Measurements from ENCODE around the gene TPK1.

The TPK1 gene

DNA sequence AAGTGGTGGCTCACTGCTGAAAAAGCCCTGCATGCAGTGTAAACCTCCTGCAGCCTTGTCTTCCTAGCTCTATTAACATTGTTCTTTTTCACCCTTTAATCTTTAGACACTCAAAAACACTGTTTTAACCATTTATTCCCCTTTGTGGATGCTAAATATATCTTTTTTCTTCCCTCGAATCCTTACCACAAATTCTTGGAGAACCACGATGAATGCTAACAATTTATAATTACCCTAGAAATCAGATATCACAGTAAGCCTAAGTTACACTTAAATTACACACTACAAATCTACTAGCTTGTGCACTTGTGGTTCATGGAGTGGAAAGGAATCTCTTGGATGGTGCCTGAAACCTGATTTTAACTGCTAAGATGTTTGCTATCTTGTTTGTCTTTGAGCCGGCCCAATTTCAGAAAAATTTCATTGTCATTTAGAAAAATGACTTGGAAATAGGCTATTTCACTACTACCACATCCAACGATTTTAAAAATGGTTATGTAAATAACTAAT is 307.3 kb downstream of the TPK1 start:
- DNase-seq (ENCODE audit: low read depth): no peak

DNA sequence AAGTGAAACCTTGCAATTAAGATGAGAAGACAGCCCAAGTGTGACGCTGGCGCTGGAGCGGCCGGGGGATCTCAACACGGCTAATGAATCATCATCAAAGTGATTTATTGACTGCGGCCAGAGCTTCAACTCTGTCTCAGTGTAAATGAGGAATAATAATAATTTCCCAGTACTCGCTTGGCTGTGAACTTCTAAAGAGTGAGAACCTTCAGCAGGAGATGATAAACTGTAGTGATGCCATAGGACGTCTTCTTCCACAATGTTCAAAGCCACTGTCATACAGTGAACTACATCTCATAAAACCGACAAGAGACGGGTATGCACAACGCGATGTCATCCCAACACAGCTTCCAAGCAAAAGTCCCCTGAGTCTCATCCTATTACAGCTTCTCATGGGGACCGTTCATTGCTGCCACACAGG is 308.8 kb downstream of the TPK1 start:
- DNase-seq (ENCODE audit: low read depth): no peak

DNA sequence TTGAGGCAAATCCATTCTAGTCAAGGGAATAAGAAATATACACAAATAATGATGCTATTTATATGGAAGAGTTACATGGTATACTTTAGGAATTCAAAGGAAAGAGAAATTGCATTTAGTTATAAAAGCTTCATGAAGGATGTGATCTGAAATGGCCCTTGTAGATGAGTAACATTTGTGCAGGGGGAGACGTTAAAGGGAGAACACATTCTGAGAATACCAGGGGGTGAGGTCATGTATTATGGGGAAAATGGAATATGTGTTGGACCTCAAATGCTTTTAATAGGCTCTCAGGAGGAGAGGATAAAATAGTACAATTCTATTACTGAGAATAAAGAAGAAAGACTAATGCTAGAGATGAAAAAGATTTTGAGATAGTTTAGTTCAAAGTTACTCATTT is 309.9 kb downstream of the TPK1 start:
- no peak for DNase-seq (ENCODE audit: low read depth)

DNA sequence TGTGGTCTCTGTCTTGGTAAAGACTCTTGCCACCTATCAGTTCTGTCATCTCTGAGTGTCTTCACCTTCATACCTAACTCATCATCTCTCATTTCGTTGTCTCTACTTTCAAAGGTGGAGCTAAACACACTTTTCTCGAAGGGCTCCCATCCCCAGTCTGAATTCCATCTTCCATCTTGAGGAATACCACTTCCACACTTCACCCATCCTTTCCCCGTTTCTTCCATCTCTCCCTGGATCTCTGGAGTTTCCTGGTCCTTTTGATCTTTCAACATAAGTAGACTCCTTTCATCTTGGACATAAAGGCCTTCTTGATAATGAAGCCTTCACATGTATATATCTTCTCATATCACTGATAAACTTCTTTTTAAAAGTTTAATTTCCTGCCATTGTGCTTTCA is 311.6 kb downstream of the TPK1 start:
- no peak for DNase-seq (ENCODE audit: low read depth)

DNA sequence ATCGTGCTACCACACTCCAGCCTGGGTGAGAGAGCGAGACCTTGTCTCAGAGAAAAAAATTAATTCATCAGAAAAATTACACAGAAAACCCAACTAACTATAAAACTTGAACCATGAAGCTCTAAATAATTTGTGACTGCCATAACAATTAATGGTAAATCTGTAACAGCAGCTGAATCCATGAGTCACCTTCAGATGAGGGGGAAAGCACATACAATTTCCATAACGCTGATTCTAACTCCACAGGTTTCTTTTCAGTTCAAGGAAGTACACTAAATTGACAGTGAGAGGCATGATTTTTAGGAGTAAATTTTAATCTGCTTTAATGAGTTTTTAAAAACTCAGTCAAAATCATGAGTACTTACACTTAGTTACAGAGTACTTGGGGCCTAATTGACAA is 312.2 kb downstream of the TPK1 start:
- no peak for DNase-seq (ENCODE audit: low read depth)

DNA sequence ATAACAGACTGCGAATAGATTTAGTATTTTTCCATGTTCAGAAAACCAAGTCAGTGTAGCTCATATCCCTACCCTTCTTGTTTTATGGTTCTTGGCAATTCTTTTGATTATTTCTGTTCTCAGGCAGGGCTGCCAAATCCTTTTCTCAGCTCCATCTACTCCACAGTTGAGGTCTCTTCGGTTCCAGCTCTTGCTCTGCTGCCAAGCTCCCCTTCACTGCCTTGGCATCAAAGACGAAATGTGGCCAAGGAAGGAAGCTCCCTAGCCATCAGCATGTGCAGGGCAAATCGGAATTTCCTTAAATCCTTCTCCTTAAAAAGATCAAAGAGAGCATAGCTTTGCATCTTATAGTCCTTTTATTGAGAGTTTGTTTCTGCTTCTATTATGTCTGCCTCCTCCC is 315.9 kb downstream of the TPK1 start:
- DNase-seq (ENCODE audit: low read depth): no peak

DNA sequence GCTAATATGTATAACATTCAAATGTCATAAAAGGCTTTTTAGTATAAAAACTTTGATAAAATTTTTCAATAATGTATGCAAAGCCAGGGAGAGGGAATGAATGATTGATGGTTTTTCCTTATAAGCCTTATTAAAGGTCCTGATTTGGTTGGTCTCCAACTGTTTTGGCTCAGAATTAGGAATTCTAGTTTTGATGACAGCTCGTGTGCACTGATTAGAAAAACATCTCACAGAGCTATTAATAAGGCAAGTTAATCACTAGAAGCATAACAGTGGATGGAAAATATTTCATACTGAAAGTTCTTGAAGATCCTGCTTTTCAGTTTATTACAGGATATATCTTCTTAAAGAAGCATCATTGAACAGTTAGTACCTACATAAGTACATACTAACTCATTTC is 317.5 kb downstream of the TPK1 start:
- no peak for DNase-seq (ENCODE audit: low read depth)

DNA sequence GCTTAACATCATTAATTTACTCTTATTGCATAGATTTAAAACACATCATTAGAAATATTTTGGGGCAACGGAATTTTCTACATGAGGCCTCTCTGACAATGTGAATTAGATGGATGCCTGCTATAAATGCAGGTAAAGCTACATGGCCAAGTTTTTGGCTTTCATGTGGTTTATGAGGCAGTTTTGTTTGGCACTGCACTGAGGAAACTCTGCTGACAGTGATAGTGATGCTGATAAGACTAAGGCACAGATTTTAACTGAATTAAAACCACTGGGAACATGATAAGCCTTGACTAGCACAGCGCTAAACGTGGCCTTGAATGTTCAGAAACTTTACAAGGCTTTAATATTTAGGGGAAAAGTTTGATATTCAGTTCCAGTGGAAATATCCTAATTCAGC is 318.1 kb downstream of the TPK1 start:
- no peak for DNase-seq (ENCODE audit: low read depth)

DNA sequence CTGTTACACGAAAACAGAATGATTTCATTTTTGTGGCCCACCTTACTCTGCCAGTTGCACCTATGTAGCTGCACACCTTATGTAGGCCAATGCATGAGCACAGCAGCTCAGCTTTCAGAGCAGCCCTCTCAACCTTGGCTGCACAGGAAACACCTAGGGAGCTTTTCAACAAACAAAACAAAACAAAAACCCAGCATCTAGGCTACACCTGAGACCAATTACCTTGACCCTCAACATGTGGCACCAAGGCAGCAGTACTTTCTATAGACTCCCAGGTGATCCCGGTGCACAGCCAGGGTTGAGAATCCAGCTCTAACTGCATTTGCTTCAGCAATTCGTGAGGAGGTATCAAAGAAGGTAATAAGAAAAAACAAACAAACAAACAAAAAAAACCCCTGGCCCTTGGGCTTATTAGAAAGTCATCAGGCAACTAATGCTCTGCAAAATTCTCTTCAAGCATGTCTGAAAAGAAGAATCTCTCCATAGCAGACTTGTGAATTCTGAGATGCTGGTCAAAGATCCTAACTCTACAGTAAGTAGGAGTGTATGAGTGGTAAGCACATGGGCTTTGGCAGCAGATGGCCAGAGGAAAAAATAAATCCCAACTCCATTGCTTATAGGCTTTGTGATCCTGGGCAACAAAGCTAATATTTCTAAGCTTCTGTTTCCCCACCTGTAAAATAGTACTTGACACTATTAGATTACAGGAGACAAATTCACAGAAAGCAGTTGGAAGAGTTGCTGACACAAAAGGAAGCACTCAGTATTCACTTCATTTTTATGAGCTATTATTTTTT is 318.9 kb downstream of the TPK1 start:
- DNase-seq (ENCODE audit: low read depth): no peak

DNA sequence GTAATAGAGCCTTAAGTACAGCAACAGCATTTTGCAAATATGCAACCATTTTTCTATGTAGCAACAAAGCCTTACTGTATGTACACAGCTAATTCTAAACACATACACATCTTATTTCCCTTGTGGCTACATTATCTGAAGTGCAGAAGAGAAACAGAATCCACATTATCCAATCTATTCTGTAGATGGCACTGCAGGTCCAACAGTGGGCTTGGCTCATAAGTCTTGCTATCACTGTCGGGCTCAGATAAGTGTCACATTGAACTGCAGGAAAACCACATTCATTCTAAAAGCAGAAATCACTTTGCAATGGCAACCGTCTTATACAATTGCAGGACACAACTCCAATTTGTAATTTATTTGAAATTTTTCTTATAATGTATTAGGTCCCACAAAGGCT is 322.5 kb downstream of the TPK1 start:
- no peak for DNase-seq (ENCODE audit: low read depth)

DNA sequence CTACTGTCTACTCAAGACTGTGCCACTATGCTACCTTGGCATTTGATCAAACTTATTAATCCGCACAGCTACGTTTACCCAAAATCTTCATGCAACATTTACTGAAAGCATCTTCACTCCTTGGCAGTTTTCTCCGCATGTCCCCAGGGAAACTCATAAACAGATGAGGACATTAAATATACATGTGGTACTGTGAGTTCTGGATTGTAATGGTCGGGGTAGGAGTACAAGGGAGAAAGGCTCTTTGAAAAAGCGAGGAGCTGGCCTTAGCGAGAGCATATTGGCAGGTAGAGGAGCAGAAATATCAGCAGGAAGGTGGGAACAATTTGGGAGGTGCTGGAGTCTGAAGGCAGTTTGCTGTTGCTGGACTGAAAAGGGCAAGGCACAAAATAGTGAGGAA is 325.2 kb downstream of the TPK1 start:
- DNase-seq (ENCODE audit: low read depth): no peak

DNA sequence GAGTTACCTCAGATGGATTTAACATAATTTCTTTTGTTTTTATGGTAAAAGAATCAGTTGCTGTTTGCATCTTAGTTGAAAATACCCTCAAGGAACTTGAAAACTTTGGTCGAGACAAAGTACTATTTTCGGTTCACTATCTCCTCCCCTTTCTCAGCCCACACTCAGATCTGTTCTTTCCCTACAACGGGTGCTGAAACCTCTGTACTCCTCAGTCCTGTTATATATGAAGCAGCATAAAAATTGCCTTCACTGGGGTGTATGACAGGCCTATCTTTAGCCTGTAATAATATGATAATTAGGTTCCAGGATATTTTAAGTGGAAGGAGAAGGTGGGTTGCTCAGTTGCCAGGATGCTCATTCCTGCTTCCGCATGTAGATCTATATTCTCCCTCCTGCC is 327.2 kb downstream of the TPK1 start:
- no peak for DNase-seq (ENCODE audit: low read depth)

DNA sequence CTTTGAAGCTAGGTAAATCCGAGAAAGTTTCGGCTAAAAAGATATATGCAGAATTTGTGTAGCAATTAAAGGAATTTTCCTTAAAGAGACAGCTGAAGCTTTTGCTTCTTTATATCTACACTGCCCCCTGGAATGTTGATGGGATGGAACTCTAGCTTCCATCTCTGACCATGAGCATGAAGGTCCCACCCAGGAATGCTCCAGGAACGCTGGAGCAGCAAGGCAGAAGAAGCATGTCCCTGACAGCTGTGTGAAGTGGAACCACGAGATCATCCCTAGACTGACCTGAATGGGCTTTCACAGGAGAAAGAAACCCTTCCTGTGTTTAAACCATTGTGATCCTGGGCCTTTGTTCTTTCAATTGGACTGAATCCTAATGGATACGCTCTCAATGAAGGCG is 332.6 kb downstream of the TPK1 start:
- no peak for DNase-seq (ENCODE audit: low read depth)

DNA sequence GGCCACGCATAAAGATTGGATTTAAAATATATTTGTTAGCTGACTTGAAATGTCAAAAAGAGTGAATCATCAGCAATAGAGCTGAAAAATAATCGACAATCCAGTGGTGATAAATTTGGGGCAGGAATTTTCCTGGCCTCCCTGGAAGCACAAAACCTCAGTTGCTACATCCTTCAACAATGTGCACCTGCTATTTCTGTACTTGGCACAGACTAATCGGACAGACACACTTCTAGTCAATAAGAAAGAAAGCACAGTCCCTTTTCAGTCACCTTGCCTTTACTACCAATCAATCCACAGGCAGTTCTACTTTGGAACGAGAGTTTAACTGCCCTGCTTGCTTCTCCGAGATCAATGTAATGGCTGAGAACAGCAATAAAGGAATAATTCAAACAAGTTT is 335.6 kb downstream of the TPK1 start:
- no peak for DNase-seq (ENCODE audit: low read depth)

DNA sequence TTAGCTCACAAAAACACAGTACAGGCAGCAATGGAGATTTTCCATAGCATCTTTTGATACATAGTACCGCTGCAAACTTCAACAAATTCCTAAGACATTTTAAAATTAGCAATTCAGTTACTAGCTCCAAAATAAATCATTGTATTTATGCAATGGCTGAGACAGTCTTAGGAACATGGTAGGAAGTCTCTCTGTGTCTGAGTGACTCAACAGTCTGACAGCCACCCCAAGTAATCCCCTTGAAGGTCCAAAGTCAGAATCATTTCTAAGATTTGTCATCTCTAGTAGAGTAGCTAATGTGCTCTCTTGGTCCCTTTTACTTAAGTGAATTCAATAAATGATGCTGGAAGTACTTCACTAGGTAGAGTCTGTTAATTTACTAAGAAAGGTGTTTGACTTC is 338.6 kb downstream of the TPK1 start:
- no peak for DNase-seq (ENCODE audit: low read depth)

DNA sequence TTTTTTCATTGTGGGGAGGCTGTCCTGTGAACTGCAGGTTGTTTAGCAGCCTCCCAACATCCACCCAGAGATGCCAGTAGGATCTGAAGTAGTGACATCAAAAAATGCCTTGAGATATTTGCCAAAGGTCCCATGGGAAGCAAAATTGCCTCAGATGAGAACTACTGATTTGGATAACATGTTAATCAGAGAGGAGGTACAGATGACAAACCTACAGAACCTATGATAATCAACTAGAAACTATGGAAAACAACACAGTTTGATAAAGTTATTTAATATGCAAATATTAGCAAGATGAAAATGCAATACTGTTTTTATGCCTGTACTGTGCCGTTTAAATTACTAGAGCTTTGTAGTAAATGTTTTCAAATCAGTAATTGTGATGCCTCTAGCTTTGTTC is 341.5 kb downstream of the TPK1 start:
- no peak for DNase-seq (ENCODE audit: low read depth)

DNA sequence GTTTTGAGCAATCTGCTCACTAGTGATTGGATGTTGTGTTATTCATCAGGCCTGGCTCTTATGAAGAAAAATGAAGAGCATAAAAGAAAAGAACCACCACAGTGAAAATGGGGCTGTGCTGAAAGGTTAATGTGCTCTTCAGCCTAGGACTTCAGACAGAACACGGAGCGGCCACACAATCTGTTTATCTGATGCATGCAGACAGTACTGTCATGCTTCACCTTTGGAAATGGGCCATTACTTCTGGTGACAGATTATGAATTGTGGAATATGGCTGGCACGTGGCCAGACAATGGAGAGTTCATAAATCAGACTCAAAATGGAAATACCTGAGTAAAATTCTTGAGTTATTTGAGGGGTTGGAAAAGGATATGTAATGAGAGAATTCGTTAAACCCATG is 346.3 kb downstream of the TPK1 start:
- DNase-seq (ENCODE audit: low read depth): no peak

DNA sequence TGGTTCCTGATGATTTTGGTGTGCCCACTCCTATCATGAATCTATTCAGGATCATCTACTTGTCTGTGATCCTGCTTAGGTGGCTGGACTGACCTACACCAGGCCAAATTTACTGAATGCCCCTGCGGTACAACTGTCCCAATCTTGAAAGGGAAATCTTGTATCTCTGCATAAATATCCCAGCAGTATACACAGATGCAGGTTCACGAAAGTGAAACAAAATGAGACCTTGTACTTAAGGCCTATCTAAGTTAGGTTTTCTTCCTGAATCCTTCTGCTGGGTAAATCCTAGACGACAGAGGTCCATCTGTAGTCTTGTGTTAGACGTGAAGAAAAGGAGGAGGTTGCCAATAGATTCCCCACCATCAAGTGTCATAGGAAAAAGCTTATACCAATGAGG is 346.9 kb downstream of the TPK1 start:
- DNase-seq (ENCODE audit: low read depth): no peak

DNA sequence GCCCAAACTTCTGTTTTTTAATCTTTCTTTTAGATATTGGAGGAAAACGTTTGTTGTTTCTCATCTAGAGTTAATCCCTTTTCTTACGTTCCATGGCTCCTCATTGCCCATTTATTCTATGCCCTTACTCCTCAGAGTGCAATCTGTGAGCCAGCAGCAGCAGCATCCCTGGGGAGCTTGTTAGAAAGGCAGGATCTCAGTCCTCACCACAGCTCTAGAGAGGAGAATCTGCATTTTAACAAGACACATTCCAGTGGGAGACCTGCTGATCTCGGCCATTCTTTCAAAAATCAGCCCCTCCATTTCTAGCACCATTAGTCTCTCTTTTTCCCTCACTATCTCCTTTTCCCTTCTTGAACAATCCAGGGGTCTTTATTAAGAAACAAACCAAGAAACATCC is 348.0 kb downstream of the TPK1 start:
- DNase-seq (ENCODE audit: low read depth): no peak

DNA sequence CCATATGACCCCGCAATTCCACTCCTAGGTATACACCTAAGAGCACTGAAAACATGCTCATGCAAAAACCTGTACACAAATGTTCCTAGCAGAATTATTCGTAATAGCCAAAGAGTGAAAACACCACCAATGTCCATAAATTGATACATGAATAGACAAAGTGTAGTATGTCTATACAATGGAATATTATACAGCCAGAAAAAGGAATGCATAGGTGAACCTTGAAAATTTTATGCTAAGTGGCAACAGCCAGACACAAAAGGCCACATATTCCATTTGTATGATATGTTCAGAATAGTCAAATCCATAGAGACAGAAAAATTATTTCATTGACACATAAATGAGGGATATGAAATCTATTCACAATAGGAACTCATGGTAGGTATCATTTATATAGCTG is 351.4 kb downstream of the TPK1 start:
- DNase-seq (ENCODE audit: low read depth): no peak

DNA sequence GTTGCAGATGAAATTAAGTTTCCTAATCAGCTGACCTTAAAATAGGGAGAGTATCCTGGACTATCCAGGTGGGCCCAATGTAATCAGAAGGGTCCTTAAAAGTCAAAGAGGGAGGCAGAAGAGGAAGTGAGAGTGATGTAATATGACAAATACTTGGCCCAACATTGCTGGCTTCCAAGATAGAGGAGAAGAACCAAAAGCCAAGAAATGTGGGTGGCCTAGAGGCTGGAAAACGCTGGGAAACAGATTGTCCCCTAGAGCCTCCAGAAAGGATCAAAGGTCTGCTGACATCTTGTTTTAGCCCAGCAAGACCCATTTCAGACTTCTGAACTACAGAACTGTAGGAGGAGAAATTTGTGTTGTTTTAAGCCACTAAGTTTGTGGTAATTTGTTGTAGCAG is 352.7 kb downstream of the TPK1 start:
- no peak for DNase-seq (ENCODE audit: low read depth)

DNA sequence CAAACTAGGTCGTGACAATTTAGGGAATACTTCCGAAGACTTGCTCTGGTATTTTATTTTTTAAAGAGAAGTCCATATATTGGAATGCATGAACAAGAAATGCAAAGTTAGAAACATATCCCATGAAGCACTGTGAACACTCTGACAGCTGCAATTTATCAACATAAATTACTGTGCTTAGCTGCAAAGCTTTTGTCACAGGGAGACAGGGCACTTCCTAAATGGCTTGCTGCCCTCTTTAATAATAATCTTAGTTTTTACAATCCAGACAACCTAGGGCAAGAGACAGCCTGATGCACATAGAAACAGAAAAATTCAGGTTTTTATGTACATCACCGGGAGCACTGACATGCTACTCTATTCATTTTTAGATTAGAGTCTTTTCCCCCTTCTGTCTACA is 354.0 kb downstream of the TPK1 start:
- no peak for DNase-seq (ENCODE audit: low read depth)

DNA sequence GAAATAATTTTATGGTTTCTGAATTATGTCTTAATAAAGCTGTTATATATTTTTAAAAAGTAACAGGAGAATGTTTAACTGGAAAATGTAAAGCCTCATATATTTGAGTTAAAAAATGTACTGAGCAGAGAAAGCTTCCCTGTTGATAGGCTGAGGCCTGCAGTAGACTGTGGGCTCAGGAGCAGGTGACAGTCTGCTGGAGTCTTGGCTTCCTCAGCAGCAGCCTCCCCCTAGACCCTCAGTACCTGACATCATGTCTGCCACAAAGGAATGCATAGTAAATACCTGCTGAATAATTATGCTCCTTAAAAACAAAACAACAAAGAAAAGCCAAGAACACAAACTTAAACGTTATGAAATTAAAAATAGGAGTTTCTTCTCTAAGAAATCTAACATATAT is 358.5 kb downstream of the TPK1 start:
- no peak for DNase-seq (ENCODE audit: low read depth)

All from stimulated activated CD8-positive, alpha-beta memory T cell treated with anti-CD3 and anti-CD28 coated beads, Interleukin-15, amount 100 ng/mL, for 24 hours (primary cell).